NCI-H345 (cell line): ENCODE results near the gene HSD3B2.

ENCODE experiments used
- DNase-seq: peaks from one replicate; lab custom pipeline; 2025; lab: John Stamatoyannopoulos, UW

Gene HSD3B2

DNA sequence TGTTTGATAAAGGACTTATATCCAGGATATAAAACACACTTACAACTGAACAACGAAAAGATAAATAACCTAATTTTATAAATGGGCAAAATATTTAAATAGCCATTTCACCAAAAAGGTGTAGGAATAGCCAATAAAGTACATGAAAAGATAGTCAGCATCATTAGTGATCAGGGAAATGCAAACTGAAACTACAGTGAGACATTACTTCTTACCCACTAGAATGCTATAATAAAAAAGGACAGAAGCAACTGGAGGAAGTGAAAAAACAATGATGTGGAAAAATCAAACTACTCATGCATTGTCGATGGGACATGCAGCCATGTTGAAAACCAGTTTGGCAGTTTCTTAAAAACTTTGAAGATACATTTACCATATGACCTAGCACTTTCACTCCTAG, 48.6 kb downstream of the HSD3B2 start:
- no peak for DNase-seq

DNA sequence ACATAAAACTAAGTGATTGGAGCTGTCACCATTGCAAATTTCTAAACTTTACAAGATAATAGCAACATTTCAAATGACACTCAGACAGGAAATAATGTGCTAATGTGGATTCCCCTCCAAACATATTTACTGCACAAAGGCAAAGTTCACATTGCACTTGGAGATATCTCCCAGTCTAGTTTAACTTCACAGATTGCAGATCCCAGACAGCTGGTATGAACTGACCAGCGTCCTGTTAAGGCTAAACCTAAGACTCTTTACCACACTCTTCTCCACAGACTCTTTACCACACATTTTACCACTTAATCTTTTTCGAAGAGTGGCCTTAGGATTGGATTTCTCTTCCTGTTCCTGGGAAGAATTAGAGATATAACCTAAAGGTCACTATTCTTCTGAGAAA, 51.5 kb downstream of the HSD3B2 start:
- DNase-seq, result no peak

- DNase-seq, result no peak
Observed at GRCh38 chr1:119467219-119467618, 52.3 kb downstream of the HSD3B2 start.

DNA sequence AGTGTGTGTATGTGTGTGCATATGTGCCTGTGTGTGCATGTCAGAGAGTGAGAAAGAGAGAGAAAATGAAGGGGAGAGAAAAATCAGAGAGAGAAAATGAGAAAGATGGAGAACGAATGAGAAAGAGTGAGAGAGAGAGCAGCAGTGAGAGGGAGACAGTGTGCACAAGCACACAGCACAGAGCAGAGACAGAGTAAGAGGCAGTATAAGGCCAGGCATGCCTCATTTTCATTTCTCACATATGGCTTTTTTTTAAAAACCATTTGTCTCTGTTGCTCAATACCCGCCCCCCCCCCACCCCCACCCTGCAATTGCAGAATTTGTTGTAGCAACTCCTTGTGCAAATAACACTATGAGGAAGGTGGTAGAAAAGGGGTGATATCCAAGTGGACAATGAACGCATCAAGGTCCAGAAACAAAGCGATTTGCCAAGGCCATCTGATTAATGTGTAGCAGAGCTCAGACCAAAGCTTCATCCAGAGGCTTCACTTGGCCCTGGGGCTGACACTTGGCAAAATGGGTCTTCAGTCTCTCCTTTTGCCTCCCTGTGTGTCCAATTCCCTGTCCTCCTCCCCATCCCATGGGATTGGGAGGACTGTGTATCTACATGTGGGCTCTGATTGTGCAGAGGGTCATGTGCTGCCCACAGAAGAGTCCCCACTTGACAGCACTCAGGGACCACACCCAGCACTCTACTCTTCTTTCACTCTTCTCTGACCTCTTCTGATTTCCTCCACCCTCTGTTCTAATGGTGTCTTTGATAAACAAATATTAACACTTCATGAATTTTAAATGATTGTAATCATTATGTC, 53.1 kb downstream of the HSD3B2 start:
- peak; percentile 14 for DNase-seq

GRCh38 chr1:119469741-119470140, 54.8 kb downstream of the HSD3B2 start:
- DNase-seq, result no peak

DNA sequence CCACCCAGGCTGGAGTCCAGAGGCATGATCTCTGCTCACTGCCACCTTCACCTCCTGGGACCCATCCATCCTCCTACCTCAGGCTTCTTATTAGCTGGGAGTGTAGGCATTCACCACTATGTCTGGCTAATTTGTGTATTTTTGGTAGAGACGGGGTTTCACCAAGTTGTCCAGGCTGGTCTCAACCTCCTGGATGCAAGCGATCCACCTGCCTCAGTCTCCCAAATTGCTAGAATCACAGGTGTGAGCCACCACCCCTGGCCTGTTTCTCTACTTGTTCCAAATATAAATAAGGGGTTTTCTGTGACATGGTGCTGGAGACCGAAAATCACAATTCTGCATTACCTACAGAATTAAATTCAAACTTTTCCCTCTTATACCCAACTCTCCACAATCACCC, 55.4 kb downstream of the HSD3B2 start:
- DNase-seq, result no peak

GRCh38 chr1:119470958-119471357, 56.0 kb downstream of the HSD3B2 start:
- DNase-seq, result no peak

- DNase-seq, result no peak
Observed at GRCh38 chr1:119471566-119471965, 56.6 kb downstream of the HSD3B2 start.

DNA sequence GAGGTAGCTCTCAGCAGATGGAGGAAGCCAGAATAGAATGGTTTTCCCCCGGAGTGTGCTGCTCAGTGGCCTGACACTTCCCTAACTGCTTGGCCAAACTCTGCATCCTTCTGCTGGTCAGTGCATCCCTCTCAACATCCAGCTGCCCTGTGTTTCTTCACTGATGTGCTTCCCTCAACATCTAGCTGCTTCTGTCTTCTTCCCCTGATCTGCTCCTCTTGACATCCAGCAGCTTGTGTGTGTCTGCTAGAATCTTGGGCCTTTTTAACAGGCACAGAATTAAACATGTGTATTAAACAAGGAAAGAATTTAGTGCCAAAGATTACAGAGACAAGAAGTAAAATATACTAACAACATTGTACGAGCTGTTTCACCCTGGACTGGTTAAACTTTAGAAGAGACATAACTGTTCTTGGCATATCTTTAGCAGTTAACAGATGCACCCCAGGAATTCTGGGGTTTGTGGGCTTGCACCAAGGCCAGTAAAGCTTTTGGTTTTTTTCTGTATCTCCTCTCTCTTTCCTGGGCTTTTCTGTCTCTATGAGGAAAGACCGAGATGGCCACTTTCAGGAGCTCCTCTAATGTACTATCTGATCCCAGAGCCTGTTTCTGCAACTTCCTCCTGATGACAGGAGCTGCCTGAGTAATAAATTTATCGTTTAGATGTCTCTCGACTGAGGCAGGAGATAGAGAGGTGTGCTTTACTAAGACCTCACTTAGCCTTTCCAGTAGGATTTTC, 57.3 kb downstream of the HSD3B2 start:
- DNase-seq, result no peak
